ENCODE measurements around the gene CYLC2.

Gene CYLC2

DNA sequence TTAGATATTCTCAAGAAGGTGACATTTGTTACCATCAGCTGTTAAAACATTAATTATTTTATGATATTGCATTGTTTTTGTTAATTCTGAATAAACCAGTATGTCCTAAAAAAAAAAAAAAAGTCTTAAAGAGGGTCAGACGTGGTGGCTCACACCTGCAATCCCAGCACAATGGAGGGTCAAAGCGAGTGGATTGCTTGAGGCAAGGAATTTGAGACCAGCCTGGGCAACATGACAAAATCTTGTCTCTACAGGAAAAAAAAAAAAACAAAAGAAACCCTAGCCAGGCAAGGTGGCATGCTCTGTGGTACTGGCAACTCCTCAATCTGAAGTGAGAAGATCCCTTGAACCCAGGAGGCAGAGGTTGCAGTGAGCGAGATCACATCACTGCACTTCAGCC lies 46.8 kb downstream of the CYLC2 start:
- no peaks in the 10 kb centered on the region for H3F3A ChIP-seq (ENCODE audit: control insufficient read depth, insufficient read depth)
- no peak overlapping the region for H3K4me2 ChIP-seq (ENCODE audit: low read length)
- no peaks in the 10 kb centered on the region for H3K36me3 ChIP-seq (ENCODE audit: control insufficient read depth, low read length)
- no peak for TF ChIP-seq EZH2phosphoT487 (IDR thresholded peaks at IDR 0.05; ENCODE audit: borderline replicate concordance, low read length)
- TF ChIP-seq, protein P1, sequence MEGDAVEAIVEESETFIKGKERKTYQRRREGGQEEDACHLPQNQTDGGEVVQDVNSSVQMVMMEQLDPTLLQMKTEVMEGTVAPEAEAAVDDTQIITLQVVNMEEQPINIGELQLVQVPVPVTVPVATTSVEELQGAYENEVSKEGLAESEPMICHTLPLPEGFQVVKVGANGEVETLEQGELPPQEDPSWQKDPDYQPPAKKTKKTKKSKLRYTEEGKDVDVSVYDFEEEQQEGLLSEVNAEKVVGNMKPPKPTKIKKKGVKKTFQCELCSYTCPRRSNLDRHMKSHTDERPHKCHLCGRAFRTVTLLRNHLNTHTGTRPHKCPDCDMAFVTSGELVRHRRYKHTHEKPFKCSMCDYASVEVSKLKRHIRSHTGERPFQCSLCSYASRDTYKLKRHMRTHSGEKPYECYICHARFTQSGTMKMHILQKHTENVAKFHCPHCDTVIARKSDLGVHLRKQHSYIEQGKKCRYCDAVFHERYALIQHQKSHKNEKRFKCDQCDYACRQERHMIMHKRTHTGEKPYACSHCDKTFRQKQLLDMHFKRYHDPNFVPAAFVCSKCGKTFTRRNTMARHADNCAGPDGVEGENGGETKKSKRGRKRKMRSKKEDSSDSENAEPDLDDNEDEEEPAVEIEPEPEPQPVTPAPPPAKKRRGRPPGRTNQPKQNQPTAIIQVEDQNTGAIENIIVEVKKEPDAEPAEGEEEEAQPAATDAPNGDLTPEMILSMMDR (IDR thresholded peaks at IDR 0.05; ENCODE audit: low read depth, low read length, poor library complexity, severe bottlenecking): no peak
- no peaks in the 10 kb centered on the region for H3K9me3 ChIP-seq (ENCODE audit: control insufficient read depth, insufficient read depth, low read length)
- no peaks in the 10 kb centered on the region for H3K27me3 ChIP-seq (ENCODE audit: control insufficient read depth, low read length)
- no peaks in the 10 kb centered on the region for H3K4me1 ChIP-seq (ENCODE audit: control insufficient read depth, low read length)
- no peak overlapping the region for H3K27ac ChIP-seq (ENCODE audit: low read depth, low read length)
- no peaks in the 10 kb centered on the region for H3K9me2 ChIP-seq (replicated peaks; ENCODE audit: control insufficient read depth, low read length)
- H4K20me1 ChIP-seq (ENCODE audit: control insufficient read depth, insufficient read depth, low read depth, low read length): no peaks in the 10 kb centered on the region
- H3K4me3 ChIP-seq (ENCODE audit: low read length): no peak overlapping the region
- H3K79me2 ChIP-seq (ENCODE audit: control insufficient read depth, low read length): no peaks in the 10 kb centered on the region

Data from DOHH2 (cell line).